ENCODE measurements around the gene DPP8. TPM values are rescaled to one million over a fixed set of nuclear protein-coding genes. Genes with fewer than 3 reads are reported as not detected.
"Not testable (repeated sequence)": the region's sequence is repeated elsewhere in the genome, so short reads cannot be mapped to it uniquely, and the experiment has no call there.

The DPP8 gene
- polyA plus RNA-seq, 1 experiment, result 21.6 TPM

GRCh38 chr15:65558336-65558735 lies 40.8 kb upstream of the DPP8 start:
- no peak for DNase-seq (ENCODE audit: low read depth)
- ChIA-PET CTCF (interaction anchor here (0.9 to 1.4 kb wide), 3 partner anchors 11 to 157 kb away, joined by 3 to 5 read pairs (median 4); no protein-coding TSS in a partner anchor), POLR2A (no interaction called here)
- Histone ChIP-seq H3K36me3 (ENCODE audit: control insufficient read depth, insufficient read depth, low read length) (peaks cover 4% of the 10 kb centered on the region; the same call in 1 of the 2 replicates), H3K4me3 (ENCODE audit: low read depth, low read length) (no peak overlapping the region), H3K27me3 (ENCODE audit: control insufficient read depth, insufficient read depth, low read length) (no peaks in the 10 kb centered on the region)
- TF ChIP-seq CTCF (IDR thresholded peaks at IDR 0.05; ENCODE audit: insufficient read depth, low read depth, low read length), result no peak

GRCh38 chr15:65556622-65557021 lies 39.1 kb upstream of the DPP8 start:
- no peak for DNase-seq (ENCODE audit: low read depth)
- Histone ChIP-seq H3K27me3 (ENCODE audit: control insufficient read depth, insufficient read depth, low read length) (no peaks in the 10 kb centered on the region), H3K36me3 (ENCODE audit: control insufficient read depth, insufficient read depth, low read length) (peaks cover 4% of the 10 kb centered on the region; the same call in 1 of the 2 replicates), H3K4me3 (ENCODE audit: low read depth, low read length) (no peak overlapping the region)
- POLR2A ChIA-PET, result no interaction called here
- TF ChIP-seq CTCF (IDR thresholded peaks at IDR 0.05; ENCODE audit: insufficient read depth, low read depth, low read length), result no peak
- CTCF ChIA-PET, result no interaction called here

- TF ChIP-seq CTCF (IDR thresholded peaks at IDR 0.05; ENCODE audit: insufficient read depth, low read depth, low read length), result no peak
- H3K36me3 ChIP-seq (ENCODE audit: control insufficient read depth, insufficient read depth, low read length), result peaks cover 2% of the 10 kb centered on the region; the same call in 1 of the 2 replicates
- DNase-seq (ENCODE audit: low read depth), result no peak
- POLR2A ChIA-PET, result no interaction called here
- CTCF ChIA-PET, result no interaction called here
- no peak overlapping the region for H3K4me3 ChIP-seq (ENCODE audit: low read depth, low read length)
- H3K27me3 ChIP-seq (ENCODE audit: control insufficient read depth, insufficient read depth, low read length), result no peaks in the 10 kb centered on the region
These were observed 36.2 kb upstream of the DPP8 start for GRCh38 chr15:65553691-65554090.

- DNase-seq (ENCODE audit: low read depth); H3K4me3 ChIP-seq (ENCODE audit: low read depth, low read length); H3K36me3 ChIP-seq (ENCODE audit: control insufficient read depth, insufficient read depth, low read length); CTCF ChIA-PET; H3K27me3 ChIP-seq (ENCODE audit: control insufficient read depth, insufficient read depth, low read length): not testable (repeated sequence)
- POLR2A ChIA-PET, result interaction anchor here (0.6 kb wide), 1 partner anchor 66 kb away, joined by 5 read pairs; no protein-coding TSS in a partner anchor
These were observed 35.4 kb upstream of the DPP8 start for GRCh38 chr15:65552851-65553250.

GRCh38 chr15:65551183-65551582 lies 33.7 kb upstream of the DPP8 start:
- ChIA-PET POLR2A (no interaction called here), CTCF (no interaction called here)
- no peak for DNase-seq (ENCODE audit: low read depth)
- Histone ChIP-seq H3K36me3 (ENCODE audit: control insufficient read depth, insufficient read depth, low read length) (no peaks in the 10 kb centered on the region), H3K27me3 (ENCODE audit: control insufficient read depth, insufficient read depth, low read length) (no peaks in the 10 kb centered on the region), H3K4me3 (ENCODE audit: low read depth, low read length) (no peak overlapping the region)
- TF ChIP-seq CTCF (IDR thresholded peaks at IDR 0.05; ENCODE audit: insufficient read depth, low read depth, low read length), result no peak

- DNase-seq (ENCODE audit: low read depth), result no peak
- CTCF ChIA-PET, result interaction anchor here (1.3 kb wide), 1 partner anchor 29 kb away, joined by 5 read pairs; no protein-coding TSS in a partner anchor
- TF ChIP-seq CTCF (IDR thresholded peaks at IDR 0.05; ENCODE audit: insufficient read depth, low read depth, low read length), result no peak
- Histone ChIP-seq H3K36me3 (ENCODE audit: control insufficient read depth, insufficient read depth, low read length) (no peaks in the 10 kb centered on the region), H3K27me3 (ENCODE audit: control insufficient read depth, insufficient read depth, low read length) (no peaks in the 10 kb centered on the region), H3K4me3 (ENCODE audit: low read depth, low read length) (no peak overlapping the region)
- POLR2A ChIA-PET, result no interaction called here
These were observed 33.2 kb upstream of the DPP8 start for GRCh38 chr15:65550681-65551098.

- H3K36me3 ChIP-seq (ENCODE audit: control insufficient read depth, insufficient read depth, low read length); DNase-seq (ENCODE audit: low read depth); H3K4me3 ChIP-seq (ENCODE audit: low read depth, low read length); POLR2A ChIA-PET; H3K27me3 ChIP-seq (ENCODE audit: control insufficient read depth, insufficient read depth, low read length): not testable (repeated sequence)
- CTCF ChIA-PET, result interaction anchor here (1.3 to 1.4 kb wide), 2 partner anchors 18 to 30 kb away, joined by 3 to 5 read pairs; no protein-coding TSS in a partner anchor
These were observed 31.8 kb upstream of the DPP8 start for GRCh38 chr15:65549288-65549687.

Data from BJ (cell line).